WTC11 (cell line): ENCODE measurements around the gene TRAPPC11. TPM values are rescaled to one million over a fixed set of nuclear protein-coding genes. Genes with fewer than 3 reads are reported as not detected.
A peak's percentile ranks its signal among the peaks of the same experiment; 100 is the strongest.

ENCODE experiments used
- ATAC-seq: fragments of 200-7000 bp; cut with Tn5 transposase; 2 replicates; pipeline ENCODE4 v1.10.0; 2021; ENCODE audit warnings: mild to moderate bottlenecking, moderate library complexity
- CTCF ChIA-PET: fragments of 300-600 bp; sonication (Branson Sonifier 250); formaldehyde crosslinking; loops from one replicate; lab custom pipeline; 2021; ENCODE audit warnings: antibody characterized with exemption; lab: Charles Lee
- POLR2A ChIA-PET: fragments of 350-600 bp; sonication (Branson Sonifier 250); formaldehyde crosslinking; loops from one replicate; lab custom pipeline; 2021; ENCODE audit warnings: antibody characterized with exemption; lab: Charles Lee
- DNase-seq: peaks from one replicate; pipeline ENCODE4 v3.0.0; 2021; ENCODE audit warnings: low spot score
- H3K27ac Mint-ChIP-seq: 2 replicates; pipeline ENCODE4 v1.8.0; 2021; ENCODE audit warnings: mixed read lengths
- H3K27me3 Mint-ChIP-seq: 2 replicates; pipeline ENCODE4 v1.8.0; 2021; ENCODE audit warnings: low read depth, mild to moderate bottlenecking, moderate library complexity, mixed read lengths
- H3K36me3 Mint-ChIP-seq: 2 replicates; pipeline ENCODE4 v1.8.0; 2021; ENCODE audit warnings: mixed read lengths
- H3K4me1 Mint-ChIP-seq: 2 replicates; pipeline ENCODE4 v1.8.0; 2022; ENCODE audit warnings: mixed read lengths
- H3K4me3 Mint-ChIP-seq: 2 replicates; pipeline ENCODE4 v1.8.0; 2021; ENCODE audit warnings: mild to moderate bottlenecking, moderate library complexity, mixed read lengths
- H3K9me3 Mint-ChIP-seq: 2 replicates; pipeline ENCODE4 v1.8.0; 2021; ENCODE audit warnings: mixed read lengths
- AFF4 ChIP-seq: sonication (generic); formaldehyde crosslinking; IDR thresholded peaks from 2 replicates; pipeline ENCODE4 v1.8.1; 2023; ENCODE audit warnings: mild to moderate bottlenecking, missing genetic modification reagents, borderline replicate concordance
- ATF3 ChIP-seq: sonication (generic); formaldehyde crosslinking; conservative IDR thresholded peaks from 2 replicates; pipeline ENCODE4 v1.8.1; 2022; ENCODE audit warnings: mild to moderate bottlenecking, missing genetic modification reagents
- JAZF1 ChIP-seq: fragments of 250-450 bp; sonication (Bioruptor Pico); IDR thresholded peaks from 2 replicates; pipeline ENCODE4 v1.9.0; 2021; ENCODE audit warnings: moderate library complexity, mild to moderate bottlenecking, inconsistent platforms
- NFATC4 ChIP-seq: fragments of 250-450 bp; sonication (Bioruptor Pico); IDR thresholded peaks from 2 replicates; pipeline ENCODE4 v1.9.0; 2021; ENCODE audit warnings: mild to moderate bottlenecking
- NFE2L1 ChIP-seq: sonication (generic); formaldehyde crosslinking; IDR thresholded peaks from 2 replicates; pipeline ENCODE4 v1.8.1; 2023; ENCODE audit warnings: missing genetic modification reagents
- NR1H2 ChIP-seq: sonication (generic); formaldehyde crosslinking; IDR thresholded peaks from 2 replicates; pipeline ENCODE4 v1.9.0; 2021; ENCODE audit warnings: mild to moderate bottlenecking, moderate library complexity, missing genetic modification reagents
- PRRX2 ChIP-seq: fragments of 250-450 bp; sonication (Bioruptor Pico); IDR thresholded peaks from 2 replicates; pipeline ENCODE4 v1.8.0; 2021; ENCODE audit warnings: mild to moderate bottlenecking
- SMAD4 ChIP-seq: sonication (generic); formaldehyde crosslinking; IDR thresholded peaks from 2 replicates; pipeline ENCODE4 v1.8.0; 2022; ENCODE audit warnings: mild to moderate bottlenecking, missing genetic modification reagents
- TEAD4 ChIP-seq: sonication (generic); formaldehyde crosslinking; IDR thresholded peaks from 2 replicates; pipeline ENCODE4 v1.8.0; 2022; ENCODE audit warnings: mild to moderate bottlenecking, missing genetic modification reagents
- TP53 ChIP-seq: sonication (generic); formaldehyde crosslinking; IDR thresholded peaks from 2 replicates; pipeline ENCODE4 v1.8.1; 2023; ENCODE audit warnings: mild to moderate bottlenecking, missing genetic modification reagents
- USF1 ChIP-seq: sonication (generic); formaldehyde crosslinking; IDR thresholded peaks from 2 replicates; pipeline ENCODE4 v1.8.0; 2022; ENCODE audit warnings: mild to moderate bottlenecking, missing genetic modification reagents
- ZBTB43 ChIP-seq: sonication (generic); formaldehyde crosslinking; IDR thresholded peaks from 2 replicates; pipeline ENCODE4 v1.8.1; 2023; ENCODE audit warnings: mild to moderate bottlenecking, missing genetic modification reagents
- ZNF121 ChIP-seq: sonication (generic); formaldehyde crosslinking; IDR thresholded peaks from 2 replicates; pipeline ENCODE4 v1.8.0; 2023; ENCODE audit warnings: missing genetic modification reagents
- ZNF263 ChIP-seq: sonication (generic); formaldehyde crosslinking; IDR thresholded peaks from 2 replicates; pipeline ENCODE4 v1.8.1; 2022; ENCODE audit warnings: low read depth, mild to moderate bottlenecking, moderate library complexity, missing genetic modification reagents
- ZNF281 ChIP-seq: sonication (generic); formaldehyde crosslinking; IDR thresholded peaks from 2 replicates; pipeline ENCODE4 v1.8.0; 2023; ENCODE audit warnings: mild to moderate bottlenecking, missing genetic modification reagents
- total RNA-seq: library from RNA; stranded (reverse); gene quantifications from 3 replicates; pipeline ENCODE4 v1.2.3, GENCODE V29; 2021
- TF ChIP-seq, protein P1 (sequence below): fragments of 250-450 bp; sonication (Bioruptor Pico); IDR thresholded peaks from 2 replicates; pipeline ENCODE4 v1.9.0; 2021; ENCODE audit warnings: mild to moderate bottlenecking, borderline replicate concordance
- TF ChIP-seq, protein P2 (sequence below): sonication (generic); formaldehyde crosslinking; IDR thresholded peaks from 2 replicates; pipeline ENCODE4 v1.8.1; 2023; ENCODE audit warnings: mild to moderate bottlenecking, missing genetic modification reagents

TRAPPC11 gene
- total RNA-seq, 1 experiment from 2014 or later, result 33.6 TPM

DNA sequence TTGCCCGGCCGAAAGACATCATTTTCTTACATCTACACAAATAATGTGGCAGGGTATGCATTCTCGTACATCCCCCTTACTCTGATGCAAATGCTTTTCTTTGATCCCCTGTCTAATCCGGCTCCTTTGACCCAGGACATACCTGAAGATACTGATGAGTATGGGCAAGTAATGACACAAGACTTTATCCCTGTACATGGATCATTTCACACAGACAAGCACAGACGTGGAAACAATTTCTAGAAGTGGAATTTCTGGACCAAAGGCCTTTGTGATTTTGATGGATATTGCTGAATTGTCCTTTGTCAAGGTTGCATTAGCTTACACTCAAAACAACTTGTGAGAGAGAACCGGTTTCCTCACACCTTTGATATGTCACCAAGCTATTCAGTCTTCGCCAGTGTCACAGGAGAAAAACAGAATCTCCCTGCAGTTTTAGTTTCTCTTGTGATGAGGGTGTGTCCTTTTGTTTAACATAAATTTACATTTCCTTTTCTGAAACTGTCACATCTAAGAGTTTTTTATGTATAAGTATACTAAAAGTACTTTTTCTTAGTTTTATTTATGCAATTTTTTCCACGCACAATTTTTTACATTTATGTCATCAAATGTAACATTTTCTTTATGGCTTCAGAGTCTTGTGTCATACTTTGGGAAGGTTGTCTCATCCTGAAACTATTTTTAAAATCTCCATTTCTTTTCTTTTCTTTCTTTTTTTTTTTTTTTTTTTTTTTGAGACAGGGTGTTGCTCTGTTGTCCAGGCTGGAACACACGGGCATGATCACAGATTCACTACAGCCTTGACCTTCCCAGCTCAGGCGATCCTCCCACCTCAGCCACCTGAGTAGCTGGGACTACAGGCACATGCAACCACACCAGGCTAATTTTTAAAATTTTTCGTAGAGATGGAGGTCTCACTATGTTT lies 25.4 kb upstream of the TRAPPC11 start:
- H3K27me3 Mint-ChIP-seq, result no peaks in the 10 kb centered on the region
- TF ChIP-seq, protein P1, sequence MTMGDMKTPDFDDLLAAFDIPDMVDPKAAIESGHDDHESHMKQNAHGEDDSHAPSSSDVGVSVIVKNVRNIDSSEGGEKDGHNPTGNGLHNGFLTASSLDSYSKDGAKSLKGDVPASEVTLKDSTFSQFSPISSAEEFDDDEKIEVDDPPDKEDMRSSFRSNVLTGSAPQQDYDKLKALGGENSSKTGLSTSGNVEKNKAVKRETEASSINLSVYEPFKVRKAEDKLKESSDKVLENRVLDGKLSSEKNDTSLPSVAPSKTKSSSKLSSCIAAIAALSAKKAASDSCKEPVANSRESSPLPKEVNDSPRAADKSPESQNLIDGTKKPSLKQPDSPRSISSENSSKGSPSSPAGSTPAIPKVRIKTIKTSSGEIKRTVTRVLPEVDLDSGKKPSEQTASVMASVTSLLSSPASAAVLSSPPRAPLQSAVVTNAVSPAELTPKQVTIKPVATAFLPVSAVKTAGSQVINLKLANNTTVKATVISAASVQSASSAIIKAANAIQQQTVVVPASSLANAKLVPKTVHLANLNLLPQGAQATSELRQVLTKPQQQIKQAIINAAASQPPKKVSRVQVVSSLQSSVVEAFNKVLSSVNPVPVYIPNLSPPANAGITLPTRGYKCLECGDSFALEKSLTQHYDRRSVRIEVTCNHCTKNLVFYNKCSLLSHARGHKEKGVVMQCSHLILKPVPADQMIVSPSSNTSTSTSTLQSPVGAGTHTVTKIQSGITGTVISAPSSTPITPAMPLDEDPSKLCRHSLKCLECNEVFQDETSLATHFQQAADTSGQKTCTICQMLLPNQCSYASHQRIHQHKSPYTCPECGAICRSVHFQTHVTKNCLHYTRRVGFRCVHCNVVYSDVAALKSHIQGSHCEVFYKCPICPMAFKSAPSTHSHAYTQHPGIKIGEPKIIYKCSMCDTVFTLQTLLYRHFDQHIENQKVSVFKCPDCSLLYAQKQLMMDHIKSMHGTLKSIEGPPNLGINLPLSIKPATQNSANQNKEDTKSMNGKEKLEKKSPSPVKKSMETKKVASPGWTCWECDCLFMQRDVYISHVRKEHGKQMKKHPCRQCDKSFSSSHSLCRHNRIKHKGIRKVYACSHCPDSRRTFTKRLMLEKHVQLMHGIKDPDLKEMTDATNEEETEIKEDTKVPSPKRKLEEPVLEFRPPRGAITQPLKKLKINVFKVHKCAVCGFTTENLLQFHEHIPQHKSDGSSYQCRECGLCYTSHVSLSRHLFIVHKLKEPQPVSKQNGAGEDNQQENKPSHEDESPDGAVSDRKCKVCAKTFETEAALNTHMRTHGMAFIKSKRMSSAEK (CRISPR knock-in tag), result no peak
- no peak for TF ChIP-seq AFF4 (CRISPR knock-in tag)
- no peak for TF ChIP-seq TP53 (CRISPR knock-in tag)
- no peak for TF ChIP-seq SMAD4 (CRISPR knock-in tag)
- TF ChIP-seq TEAD4 (CRISPR knock-in tag), result no peak
- no peak for TF ChIP-seq ZNF263 (CRISPR knock-in tag)
- TF ChIP-seq, all 79 proteins: peak for 0
- peaks cover 37% of the 10 kb centered on the region for H3K4me1 Mint-ChIP-seq
- ATAC-seq, result no peak
- peak overlapping the region; percentile 20; the same call in 1 of the 2 replicates for H3K27ac Mint-ChIP-seq
- H3K36me3 Mint-ChIP-seq, result no peaks in the 10 kb centered on the region
- ChIA-PET CTCF (interaction anchor here (0.6 kb wide), 1 partner anchor 160 kb away, joined by 3 read pairs; no protein-coding TSS in a partner anchor), POLR2A (no interaction called here)
- no peak for DNase-seq
- no peak overlapping the region for H3K4me3 Mint-ChIP-seq
- H3K9me3 Mint-ChIP-seq, result no peaks in the 10 kb centered on the region

- ATAC-seq, result peak; percentile 87
- no peak overlapping the region for H3K4me3 Mint-ChIP-seq
- CTCF ChIA-PET, result interaction anchor here (0.5 kb wide), 1 partner anchor 360 kb away, joined by 3 read pairs; no protein-coding TSS in a partner anchor
- TF ChIP-seq ZNF121 (CRISPR knock-in tag) (no peak), ZNF263 (CRISPR knock-in tag) (no peak), ZNF281 (CRISPR knock-in tag) (no peak), USF1 (CRISPR knock-in tag) (no peak), NFE2L1 (CRISPR knock-in tag) (no peak), PRRX2 (CRISPR knock-in tag) (no peak), ATF3 (CRISPR knock-in tag) (no peak), JAZF1 (CRISPR knock-in tag) (no peak), ZBTB43 (CRISPR knock-in tag) (no peak), NFATC4 (CRISPR knock-in tag) (no peak), NR1H2 (CRISPR knock-in tag) (no peak)
- TF ChIP-seq, protein P2, sequence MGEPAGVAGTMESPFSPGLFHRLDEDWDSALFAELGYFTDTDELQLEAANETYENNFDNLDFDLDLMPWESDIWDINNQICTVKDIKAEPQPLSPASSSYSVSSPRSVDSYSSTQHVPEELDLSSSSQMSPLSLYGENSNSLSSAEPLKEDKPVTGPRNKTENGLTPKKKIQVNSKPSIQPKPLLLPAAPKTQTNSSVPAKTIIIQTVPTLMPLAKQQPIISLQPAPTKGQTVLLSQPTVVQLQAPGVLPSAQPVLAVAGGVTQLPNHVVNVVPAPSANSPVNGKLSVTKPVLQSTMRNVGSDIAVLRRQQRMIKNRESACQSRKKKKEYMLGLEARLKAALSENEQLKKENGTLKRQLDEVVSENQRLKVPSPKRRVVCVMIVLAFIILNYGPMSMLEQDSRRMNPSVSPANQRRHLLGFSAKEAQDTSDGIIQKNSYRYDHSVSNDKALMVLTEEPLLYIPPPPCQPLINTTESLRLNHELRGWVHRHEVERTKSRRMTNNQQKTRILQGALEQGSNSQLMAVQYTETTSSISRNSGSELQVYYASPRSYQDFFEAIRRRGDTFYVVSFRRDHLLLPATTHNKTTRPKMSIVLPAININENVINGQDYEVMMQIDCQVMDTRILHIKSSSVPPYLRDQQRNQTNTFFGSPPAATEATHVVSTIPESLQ, result no peak
These were observed 23.8 kb upstream of the TRAPPC11 start for GRCh38 chr4:183635321-183635720.

More at GRCh38 chr4:183635321-183635720, 23.8 kb upstream of the TRAPPC11 start:
- H3K9me3 Mint-ChIP-seq, result no peaks in the 10 kb centered on the region
- peaks cover 37% of the 10 kb centered on the region for H3K4me1 Mint-ChIP-seq
- peak; percentile 33 for DNase-seq
- H3K27me3 Mint-ChIP-seq, result no peaks in the 10 kb centered on the region
- POLR2A ChIA-PET, result no interaction called here
- H3K27ac Mint-ChIP-seq, result peak overlapping the region; percentile 88
- no peaks in the 10 kb centered on the region for H3K36me3 Mint-ChIP-seq
